ENCODE results near the gene CSMD2.

- TF ChIP-seq EP300 (IDR thresholded peaks at IDR 0.05; ENCODE audit: borderline replicate concordance) (no peak), MAX (IDR thresholded peaks at IDR 0.05) (no peak), EGR1 (IDR thresholded peaks at IDR 0.05) (no peak), YY1 (IDR thresholded peaks at IDR 0.05; ENCODE audit: low read depth) (no peak), REST (IDR thresholded peaks at IDR 0.05; ENCODE audit: low read depth) (no peak), TEAD4 (IDR thresholded peaks at IDR 0.05) (no peak), ZBTB7A (IDR thresholded peaks at IDR 0.05; ENCODE audit: low read depth) (no peak)
These were observed 445.0 kb downstream of the CSMD2 start for GRCh38 chr1:33719771-33720670.
